Measurements from ENCODE around the gene LRFN5.

Gene LRFN5

DNA sequence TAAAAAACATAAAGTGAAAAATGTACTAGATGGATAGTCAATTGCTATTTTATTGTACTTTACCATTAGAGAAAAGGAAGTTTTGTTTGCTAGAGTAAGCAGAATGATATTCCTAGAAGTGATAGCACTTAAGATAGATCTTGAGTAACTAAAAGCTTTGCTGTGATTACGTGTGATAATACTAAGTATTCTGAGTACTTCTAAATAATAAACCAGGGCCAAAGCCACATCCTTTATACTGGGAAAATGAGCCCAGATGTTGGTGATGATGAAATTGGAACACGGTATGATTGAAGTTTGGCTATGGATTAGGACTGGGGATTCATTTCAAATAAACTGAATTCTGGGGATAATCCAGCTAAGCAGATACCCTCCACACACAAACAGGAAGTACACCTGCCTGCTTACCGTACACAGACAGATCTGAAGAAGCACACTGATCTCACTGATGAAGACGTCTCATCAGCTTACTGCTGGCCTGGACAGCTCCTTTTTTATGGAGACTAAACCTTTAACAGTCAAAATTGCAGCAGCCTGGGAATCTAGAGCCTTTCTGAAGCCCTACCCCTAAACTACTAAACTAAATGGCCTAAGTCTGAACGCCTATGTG, 199.8 kb downstream of the LRFN5 start:
- Mint-ChIP-seq H3K4me3 (no peak overlapping the region), H3K27me3 (ENCODE audit: low read depth) (no peaks in the 10 kb centered on the region), H3K36me3 (ENCODE audit: low read depth) (no peaks in the 10 kb centered on the region), H3K9me3 (no peaks in the 10 kb centered on the region), H3K27ac (no peak overlapping the region), H3K4me1 (no peaks in the 10 kb centered on the region)
- TF ChIP-seq, protein P1, sequence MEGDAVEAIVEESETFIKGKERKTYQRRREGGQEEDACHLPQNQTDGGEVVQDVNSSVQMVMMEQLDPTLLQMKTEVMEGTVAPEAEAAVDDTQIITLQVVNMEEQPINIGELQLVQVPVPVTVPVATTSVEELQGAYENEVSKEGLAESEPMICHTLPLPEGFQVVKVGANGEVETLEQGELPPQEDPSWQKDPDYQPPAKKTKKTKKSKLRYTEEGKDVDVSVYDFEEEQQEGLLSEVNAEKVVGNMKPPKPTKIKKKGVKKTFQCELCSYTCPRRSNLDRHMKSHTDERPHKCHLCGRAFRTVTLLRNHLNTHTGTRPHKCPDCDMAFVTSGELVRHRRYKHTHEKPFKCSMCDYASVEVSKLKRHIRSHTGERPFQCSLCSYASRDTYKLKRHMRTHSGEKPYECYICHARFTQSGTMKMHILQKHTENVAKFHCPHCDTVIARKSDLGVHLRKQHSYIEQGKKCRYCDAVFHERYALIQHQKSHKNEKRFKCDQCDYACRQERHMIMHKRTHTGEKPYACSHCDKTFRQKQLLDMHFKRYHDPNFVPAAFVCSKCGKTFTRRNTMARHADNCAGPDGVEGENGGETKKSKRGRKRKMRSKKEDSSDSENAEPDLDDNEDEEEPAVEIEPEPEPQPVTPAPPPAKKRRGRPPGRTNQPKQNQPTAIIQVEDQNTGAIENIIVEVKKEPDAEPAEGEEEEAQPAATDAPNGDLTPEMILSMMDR (IDR thresholded peaks at IDR 0.05; ENCODE audit: unreplicated experiment in 3 of 3): no peak

GRCh38 chr14:41810362-41810761, 203.7 kb downstream of the LRFN5 start:
- Mint-ChIP-seq H3K4me1 (no peaks in the 10 kb centered on the region), H3K36me3 (ENCODE audit: low read depth) (no peaks in the 10 kb centered on the region), H3K27me3 (ENCODE audit: low read depth) (no peaks in the 10 kb centered on the region), H3K27ac (no peak overlapping the region), H3K4me3 (no peak overlapping the region), H3K9me3 (no peaks in the 10 kb centered on the region)
- TF ChIP-seq, protein P1 (IDR thresholded peaks at IDR 0.05; ENCODE audit: unreplicated experiment in 3 of 3): no peak

- Mint-ChIP-seq H3K4me3 (no peak overlapping the region), H3K27ac (no peak overlapping the region), H3K9me3 (no peaks in the 10 kb centered on the region), H3K27me3 (ENCODE audit: low read depth) (no peaks in the 10 kb centered on the region), H3K4me1 (no peaks in the 10 kb centered on the region), H3K36me3 (ENCODE audit: low read depth) (no peaks in the 10 kb centered on the region)
- TF ChIP-seq, protein P1 (IDR thresholded peaks at IDR 0.05; ENCODE audit: unreplicated experiment in 3 of 3): no peak
Observed at GRCh38 chr14:41817626-41818025, 210.9 kb downstream of the LRFN5 start.

GRCh38 chr14:41824441-41824840, 217.8 kb downstream of the LRFN5 start:
- H3K4me3 Mint-ChIP-seq: no peak overlapping the region
- TF ChIP-seq, protein P1 (IDR thresholded peaks at IDR 0.05; ENCODE audit: unreplicated experiment in 3 of 3): no peak
- H3K27me3 Mint-ChIP-seq (ENCODE audit: low read depth): no peaks in the 10 kb centered on the region
- H3K27ac Mint-ChIP-seq: no peak overlapping the region
- H3K9me3 Mint-ChIP-seq: peaks cover 18% of the 10 kb centered on the region
- no peaks in the 10 kb centered on the region for H3K4me1 Mint-ChIP-seq
- H3K36me3 Mint-ChIP-seq (ENCODE audit: low read depth): no peaks in the 10 kb centered on the region

GRCh38 chr14:41825622-41826021, 218.9 kb downstream of the LRFN5 start:
- Mint-ChIP-seq H3K27ac (no peak overlapping the region), H3K36me3 (ENCODE audit: low read depth) (no peaks in the 10 kb centered on the region), H3K9me3 (peaks cover 18% of the 10 kb centered on the region), H3K4me1 (no peaks in the 10 kb centered on the region), H3K27me3 (ENCODE audit: low read depth) (no peaks in the 10 kb centered on the region), H3K4me3 (no peak overlapping the region)
- TF ChIP-seq, protein P1 (IDR thresholded peaks at IDR 0.05; ENCODE audit: unreplicated experiment in 3 of 3): no peak

DNA sequence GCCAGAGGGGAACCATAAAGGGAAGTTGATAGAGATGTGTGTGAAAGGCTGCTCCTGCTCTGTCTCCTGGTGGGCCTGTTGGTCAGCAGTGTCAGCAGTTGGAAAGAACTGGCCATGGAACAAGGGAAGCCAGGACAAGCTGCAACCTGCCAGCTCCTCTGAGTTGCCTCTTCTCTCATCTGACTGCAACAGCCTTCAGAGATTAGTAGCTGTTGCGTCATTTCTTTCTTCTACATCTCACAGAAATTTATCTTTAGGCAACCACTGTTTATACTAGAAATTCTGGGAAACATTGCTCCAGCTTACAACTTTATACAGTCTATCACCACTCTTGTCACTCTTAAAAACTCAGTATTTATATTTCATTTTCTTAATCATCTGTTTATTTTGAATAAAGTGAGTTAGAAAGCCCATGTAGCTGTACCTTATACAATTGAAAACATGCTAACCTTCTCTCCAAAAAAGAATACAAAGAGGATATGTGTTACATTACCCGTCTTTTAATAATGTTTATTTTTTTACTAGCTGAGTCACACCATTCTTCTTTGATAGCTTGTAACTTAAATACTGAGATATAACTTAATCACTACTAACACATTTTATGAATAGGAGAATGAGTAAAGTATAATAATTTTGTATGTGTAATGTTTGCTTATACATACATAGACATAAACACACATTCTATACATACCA, 224.2 kb downstream of the LRFN5 start:
- TF ChIP-seq, protein P1 (IDR thresholded peaks at IDR 0.05; ENCODE audit: unreplicated experiment in 3 of 3): no peak
- H3K27me3 Mint-ChIP-seq (ENCODE audit: low read depth): no peaks in the 10 kb centered on the region
- H3K4me1 Mint-ChIP-seq: no peaks in the 10 kb centered on the region
- no peak overlapping the region for H3K27ac Mint-ChIP-seq
- H3K9me3 Mint-ChIP-seq: peaks cover 4% of the 10 kb centered on the region
- no peak overlapping the region for H3K4me3 Mint-ChIP-seq
- H3K36me3 Mint-ChIP-seq (ENCODE audit: low read depth): no peaks in the 10 kb centered on the region

All from nephron (organoid).